GM11168 (cell line): ENCODE measurements around the gene ZNF268.

Source experiments
- in situ Hi-C: fragments of 300-500 bp; cut with MboI; formaldehyde crosslinking; loops from one replicate; pipeline ENCODE4 v1.12.0; 2022; ENCODE audit warnings: low sequenced_read_pairs; ENCODE audit not compliant: unreplicated experiment

ZNF268 gene

DNA sequence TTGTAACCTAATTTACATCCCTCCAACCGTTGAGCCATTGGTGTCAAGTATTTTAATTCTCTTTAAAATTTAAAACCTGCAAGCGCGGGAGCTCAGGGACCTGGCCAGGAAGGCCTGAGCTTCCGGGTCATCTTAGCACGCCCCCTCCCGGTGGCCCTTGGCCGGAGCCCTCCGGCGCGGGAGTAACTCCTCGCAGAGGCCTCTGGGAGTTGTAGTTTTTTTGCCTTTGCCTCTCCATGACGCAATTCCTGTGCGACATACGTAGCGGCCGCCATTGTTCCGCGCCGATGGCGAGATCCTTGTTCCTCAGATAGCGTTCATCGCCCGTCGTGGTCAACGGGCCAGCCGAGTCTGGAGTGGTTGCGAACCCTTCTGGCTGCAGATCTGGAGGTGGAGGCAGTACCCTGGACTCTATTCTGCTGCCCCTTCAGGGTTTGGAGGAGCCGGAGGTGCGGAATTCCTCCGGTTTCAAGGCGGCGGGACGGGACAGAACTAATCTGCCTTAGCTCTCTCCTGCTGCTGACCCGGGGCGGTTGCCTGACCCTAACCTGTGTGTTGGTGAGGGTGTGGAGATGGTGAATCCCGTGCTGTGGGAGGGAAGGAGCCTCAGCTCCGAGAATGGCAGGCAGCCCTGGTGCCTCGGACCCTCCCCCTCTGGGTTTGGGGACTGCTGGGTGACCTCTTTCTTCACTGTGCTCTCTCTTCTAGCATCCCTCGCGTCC lies at the start of gene ZNF268:
ZNF268 (plus strand) TSS at position 258 of the 722 bp plus-strand sequence. CDS start 503 bp downstream, outside the sequence.
- in situ Hi-C loops = no loop called here

DNA sequence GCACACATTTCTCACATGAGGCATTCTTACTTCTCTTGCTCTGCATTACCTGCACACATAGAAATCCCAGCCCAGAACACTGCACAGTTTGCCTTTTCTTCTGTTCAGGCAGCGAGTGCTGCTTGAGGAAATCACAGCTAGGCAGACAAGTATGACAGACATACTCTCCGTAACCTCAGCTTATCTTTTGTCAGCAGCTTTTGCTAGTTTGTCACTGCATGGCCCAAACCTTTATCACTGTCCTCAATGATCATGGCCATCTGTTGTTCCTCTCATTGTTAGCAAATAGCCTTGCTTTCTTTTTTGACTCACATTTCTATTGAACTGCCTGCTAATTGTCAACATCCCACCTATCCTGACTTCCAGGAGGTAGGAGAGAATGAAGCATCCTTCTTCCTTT lies 45.5 kb upstream of the ZNF268 start:
- in situ Hi-C loops = no loop called here

DNA sequence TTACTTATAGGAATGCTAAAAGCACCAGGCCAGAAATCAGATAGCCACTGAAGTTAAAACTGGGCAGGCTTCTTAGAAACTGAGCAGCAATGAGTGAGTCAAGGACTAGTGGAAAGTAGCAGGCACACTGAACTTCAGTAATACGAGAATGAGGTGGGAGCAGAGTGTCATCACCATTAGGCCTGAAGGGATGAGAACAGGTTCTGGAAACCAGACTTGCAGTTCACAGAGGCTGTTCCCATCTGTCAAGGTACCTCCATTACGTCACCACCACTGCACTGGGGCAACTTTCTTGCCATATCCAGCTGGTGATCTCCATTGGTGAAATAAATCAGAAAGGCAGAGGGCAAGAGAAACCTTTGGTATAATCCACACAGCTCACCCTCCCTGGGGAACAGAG lies 35.3 kb upstream of the ZNF268 start:
- in situ Hi-C loops = no loop called here

DNA sequence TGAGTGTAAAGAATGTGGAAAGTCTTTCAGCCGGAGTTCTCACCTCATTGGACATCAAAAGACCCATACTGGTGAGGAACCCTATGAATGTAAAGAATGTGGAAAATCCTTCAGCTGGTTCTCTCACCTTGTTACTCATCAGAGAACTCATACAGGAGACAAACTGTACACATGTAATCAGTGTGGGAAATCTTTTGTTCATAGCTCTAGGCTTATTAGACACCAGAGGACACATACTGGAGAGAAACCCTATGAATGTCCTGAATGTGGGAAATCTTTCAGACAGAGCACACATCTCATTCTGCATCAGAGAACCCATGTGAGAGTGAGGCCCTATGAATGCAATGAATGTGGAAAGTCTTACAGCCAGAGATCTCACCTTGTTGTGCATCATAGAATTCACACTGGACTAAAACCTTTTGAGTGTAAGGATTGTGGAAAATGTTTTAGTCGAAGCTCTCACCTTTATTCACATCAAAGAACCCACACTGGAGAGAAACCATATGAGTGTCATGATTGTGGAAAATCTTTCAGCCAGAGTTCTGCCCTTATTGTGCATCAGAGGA lies 25.1 kb upstream of the ZNF268 start:
- in situ Hi-C loops = no loop called here

DNA sequence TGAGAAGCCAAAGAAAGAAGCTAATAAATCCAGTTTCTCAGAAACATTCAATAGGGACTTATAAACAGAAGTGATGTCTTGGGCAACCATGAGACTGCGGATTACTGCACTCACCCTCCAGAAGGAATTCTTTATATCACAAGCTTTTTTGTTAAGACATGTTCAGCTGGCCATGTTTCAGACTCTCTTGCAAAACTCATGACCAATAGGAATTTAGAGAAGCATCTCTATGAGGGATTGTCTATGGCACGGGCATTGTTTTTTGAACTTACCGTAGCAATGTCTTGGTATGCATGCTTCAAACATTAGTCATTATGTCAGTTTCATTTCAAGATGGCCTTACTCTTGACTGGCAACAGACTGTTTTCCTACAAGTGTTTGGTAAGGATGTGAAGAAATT lies 15.5 kb upstream of the ZNF268 start:
- in situ Hi-C loops = no loop called here

DNA sequence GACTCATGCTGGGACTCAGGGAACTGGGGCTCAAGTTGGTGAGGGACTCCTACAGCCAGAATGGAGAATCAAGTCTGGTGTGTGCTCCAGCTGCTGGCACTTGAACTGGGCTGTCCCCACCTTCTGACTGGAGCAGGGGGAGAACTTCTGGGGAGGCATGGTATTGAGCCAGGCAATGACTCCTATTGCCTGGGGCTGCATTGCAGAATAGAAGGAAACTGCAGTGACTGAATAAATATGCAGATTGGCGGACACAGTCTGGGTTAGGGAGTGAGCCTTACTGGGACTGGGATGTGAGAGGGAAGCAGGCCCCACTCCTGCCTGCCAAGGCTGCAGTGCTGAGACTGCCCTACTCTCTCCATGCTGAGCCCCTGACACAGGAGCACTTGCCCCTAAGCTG lies 8.8 kb upstream of the ZNF268 start:
- in situ Hi-C loops = no loop called here

DNA sequence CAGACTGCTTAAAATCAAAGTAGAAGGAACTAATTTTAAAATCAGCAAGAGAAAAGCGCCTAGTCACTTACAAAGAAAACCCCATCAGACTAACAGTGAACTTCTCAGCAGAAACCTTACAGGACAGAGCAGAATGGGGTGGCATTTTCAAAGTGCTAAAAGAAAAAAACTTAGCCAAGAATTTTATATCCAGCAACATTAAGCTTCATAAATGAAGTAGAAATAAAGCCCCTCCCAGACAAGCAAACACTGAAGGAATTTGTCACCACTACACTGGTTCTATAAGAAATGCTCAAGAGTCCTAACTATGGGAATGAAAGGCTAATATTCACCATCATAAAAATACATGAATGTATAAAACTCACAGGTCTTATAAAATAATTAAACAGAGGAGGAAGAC lies 6.4 kb upstream of the ZNF268 start:
- in situ Hi-C loops = no loop called here

DNA sequence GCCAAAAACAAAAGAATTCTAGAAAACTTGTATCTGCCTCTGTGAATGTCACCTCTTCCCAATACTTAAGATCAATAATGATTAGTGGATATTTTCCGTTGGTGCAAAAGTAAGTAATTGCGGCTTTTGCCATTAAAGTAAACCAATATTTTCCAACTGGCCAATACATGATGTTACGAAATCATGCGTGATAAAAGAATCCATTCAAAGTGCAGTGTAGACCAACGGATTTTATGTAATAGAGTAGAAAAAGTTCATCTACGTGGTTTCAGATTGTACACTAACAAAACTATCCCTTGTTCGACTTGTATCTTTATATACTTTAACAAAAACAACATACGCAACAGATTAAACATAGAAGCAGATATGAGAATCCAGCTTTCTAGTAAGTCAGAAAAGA lies 626 bp upstream of the ZNF268 start:
- in situ Hi-C loops = no loop called here

DNA sequence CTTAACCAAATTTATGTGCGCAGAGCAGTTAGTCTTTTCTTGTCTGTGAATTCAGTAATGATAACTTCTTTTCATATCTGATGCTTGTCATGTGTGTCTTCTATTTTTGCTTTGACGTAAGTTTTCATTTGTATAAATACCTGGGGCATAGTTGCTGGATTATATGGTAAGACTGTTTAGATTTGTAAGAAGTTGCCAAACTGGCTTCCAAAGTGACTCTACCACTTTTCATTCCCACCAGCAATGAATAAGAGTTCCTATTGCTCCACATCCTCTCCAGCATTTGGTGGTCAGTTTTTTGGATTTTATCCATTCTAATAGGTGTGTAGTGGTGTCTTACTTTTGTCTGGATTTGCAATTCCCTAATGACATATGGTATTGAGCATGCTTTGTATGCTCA lies 8.9 kb downstream of the ZNF268 start:
- in situ Hi-C loops = no loop called here

DNA sequence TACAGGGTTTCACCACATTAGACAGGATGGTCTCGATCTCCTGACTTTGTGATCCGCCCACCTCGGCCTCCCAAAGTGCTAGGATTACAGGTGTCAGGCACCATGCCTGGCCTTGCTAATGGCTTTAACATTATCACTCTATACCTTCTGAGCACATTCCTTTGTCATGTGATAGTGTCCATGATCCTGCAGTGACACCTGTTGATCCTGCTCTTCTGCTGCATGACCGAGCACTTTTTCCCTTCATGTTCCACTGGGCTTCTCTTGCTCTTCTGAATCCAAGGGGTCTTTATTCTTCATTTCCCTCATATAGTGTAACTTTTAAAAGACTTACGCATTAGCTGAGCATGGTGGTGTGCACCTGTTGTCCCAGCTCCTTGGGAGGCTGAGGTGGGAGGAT lies 11.6 kb downstream of the ZNF268 start:
- in situ Hi-C loops = no loop called here

DNA sequence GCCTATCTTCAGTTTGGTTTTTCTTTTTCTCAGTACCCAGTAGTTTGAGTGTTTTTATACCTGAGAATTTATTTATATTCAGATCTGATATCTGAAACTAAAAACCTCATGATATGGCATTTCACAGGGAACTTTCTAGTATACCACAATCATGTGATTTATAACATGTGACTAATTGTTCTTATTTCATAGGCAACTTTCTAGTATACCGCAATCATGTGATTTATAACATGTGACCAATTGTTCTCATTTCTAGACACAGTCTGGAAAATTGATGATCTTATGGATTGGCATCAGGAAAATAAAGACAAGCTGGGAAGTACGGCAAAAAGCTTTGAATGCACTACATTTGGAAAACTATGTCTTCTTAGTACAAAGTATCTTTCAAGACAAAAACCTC lies 20.6 kb downstream of the ZNF268 start:
- in situ Hi-C loops = no loop called here

DNA sequence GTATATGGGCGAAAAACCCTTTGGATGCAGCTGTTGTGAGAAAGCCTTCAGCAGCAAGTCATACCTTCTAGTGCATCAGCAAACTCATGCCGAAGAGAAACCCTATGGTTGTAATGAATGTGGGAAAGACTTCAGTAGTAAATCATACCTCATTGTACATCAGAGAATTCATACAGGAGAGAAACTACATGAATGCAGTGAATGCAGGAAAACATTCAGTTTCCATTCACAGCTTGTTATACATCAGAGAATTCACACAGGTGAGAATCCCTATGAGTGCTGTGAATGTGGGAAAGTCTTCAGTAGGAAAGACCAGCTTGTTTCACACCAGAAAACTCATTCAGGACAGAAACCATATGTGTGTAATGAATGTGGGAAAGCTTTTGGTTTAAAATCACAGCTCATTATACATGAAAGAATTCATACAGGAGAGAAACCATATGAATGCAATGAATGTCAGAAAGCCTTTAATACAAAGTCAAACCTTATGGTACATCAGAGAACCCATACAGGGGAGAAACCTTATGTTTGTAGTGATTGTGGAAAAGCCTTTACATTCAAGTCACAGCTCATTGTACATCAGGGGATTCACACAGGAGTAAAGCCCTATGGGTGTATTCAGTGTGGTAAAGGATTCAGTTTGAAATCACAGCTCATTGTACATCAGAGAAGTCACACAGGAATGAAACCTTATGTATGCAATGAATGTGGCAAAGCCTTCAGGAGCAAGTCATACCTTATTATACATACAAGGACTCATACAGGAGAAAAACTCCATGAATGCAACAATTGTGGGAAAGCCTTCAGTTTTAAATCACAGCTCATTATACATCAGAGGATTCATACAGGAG lies 21.4 kb downstream of the ZNF268 start:
- in situ Hi-C loops = no loop called here

DNA sequence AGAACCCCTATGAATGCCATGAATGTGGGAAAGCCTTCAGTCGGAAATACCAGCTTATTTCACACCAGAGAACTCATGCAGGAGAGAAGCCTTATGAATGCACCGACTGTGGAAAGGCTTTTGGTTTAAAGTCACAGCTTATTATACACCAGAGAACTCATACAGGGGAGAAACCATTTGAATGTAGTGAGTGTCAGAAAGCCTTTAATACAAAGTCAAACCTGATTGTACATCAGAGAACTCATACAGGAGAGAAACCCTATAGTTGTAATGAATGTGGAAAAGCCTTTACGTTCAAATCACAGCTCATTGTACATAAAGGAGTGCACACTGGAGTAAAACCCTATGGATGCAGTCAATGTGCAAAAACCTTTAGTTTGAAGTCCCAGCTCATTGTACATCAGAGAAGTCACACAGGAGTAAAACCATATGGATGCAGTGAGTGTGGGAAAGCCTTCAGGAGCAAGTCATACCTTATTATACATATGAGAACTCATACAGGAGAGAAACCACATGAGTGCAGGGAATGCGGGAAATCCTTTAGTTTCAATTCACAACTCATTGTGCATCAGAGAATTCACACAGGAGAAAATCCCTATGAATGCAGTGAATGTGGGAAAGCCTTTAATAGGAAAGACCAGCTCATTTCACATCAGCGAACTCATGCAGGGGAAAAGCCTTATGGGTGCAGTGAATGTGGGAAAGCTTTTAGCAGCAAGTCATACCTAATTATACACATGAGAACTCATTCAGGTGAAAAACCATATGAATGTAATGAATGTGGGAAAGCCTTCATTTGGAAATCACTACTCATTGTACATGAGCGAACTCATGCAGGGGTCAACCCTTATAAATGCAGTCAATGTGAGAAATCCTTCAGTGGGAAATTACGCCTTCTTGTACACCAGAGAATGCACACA lies 22.3 kb downstream of the ZNF268 start:
- in situ Hi-C loops = no loop called here

DNA sequence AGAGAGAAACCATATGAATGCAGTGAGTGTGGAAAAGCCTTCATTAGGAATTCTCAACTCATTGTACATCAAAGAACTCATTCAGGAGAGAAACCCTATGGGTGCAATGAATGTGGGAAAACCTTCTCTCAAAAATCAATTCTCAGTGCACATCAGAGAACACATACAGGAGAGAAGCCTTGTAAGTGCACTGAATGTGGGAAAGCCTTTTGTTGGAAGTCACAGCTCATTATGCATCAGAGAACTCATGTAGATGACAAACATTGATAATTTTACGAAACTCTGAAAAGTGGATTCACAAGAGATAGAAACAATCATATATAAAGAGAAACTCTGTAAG lies 22.9 kb downstream of the ZNF268 start:
- in situ Hi-C loops = no loop called here

DNA sequence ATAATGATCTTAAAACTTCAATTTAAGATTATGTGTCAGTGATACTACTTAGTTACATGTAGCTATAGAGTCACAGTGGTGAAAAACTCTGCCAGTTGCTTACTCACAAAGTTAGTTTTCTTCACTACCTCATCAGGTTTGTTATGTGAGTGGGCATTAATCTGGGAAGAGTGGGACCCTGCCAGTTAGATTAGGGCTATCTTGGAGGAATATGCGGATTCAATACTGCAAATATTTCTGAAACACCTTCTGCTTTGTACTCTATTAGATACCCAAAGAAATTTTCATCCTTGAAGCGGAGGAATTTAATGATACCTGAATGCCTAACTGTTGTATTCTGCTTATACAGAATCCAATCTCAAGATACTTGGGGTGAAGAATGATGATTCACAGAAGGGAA lies 25.1 kb downstream of the ZNF268 start:
- in situ Hi-C loops = no loop called here

DNA sequence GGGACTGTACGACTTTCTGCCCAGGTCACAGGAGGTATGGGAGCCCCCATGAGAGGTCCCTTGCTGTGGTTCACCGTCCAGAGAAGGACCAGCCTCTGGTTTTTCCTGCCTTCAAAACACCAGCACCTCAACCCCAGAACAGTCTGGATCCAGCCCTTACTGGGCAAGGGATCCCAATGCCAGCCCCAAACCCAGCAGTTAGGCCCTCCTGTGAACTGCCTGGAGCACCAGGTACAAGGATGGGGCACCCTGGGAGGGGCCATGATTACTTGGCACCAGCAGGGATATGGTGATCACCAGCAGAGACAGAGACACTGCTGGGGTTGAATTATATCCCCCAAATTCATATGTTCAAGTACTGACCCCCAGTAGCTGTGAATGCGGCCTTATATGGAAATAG lies 34.4 kb downstream of the ZNF268 start:
- in situ Hi-C loops = no loop called here

DNA sequence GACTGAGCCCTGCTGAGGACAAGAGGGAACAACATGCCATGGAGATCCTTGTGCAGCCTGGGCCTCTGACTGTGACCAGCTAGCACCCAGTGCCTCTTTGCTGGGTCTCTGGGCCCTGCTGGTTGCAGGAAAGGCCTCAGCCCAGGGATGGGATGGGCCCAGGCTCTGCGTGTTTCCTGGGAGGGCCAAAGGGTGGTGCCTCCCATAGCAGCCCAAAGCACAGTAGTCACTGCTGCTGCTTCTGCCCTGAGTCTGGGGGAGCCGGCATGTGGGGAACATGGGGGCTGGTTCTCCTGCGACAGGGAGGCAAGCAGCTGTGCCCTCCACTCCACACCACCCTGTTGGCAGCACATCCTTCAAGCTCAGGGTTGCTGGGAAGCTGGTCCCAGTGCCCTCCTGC lies 35.9 kb downstream of the ZNF268 start:
- in situ Hi-C loops = no loop called here

DNA sequence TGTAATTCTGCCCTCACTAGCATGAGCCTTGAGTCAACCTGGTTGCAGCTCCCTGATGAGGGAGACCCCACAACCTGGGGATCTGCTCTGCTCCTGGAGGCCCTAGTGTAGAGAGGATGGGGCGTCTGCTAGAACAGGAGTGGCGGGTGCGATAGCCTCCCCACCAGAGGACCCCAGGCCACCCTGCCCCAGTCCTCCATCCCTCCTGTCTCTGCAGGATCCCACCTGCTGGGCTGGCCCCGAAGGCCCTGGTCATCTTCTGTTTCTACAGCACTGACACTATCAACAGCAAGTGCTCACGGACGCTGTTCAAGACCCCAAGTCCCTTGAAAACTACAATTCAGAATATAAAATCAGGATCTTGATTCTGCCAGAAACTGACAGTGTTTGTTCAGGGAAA lies 39.2 kb downstream of the ZNF268 start:
- in situ Hi-C loops = no loop called here

DNA sequence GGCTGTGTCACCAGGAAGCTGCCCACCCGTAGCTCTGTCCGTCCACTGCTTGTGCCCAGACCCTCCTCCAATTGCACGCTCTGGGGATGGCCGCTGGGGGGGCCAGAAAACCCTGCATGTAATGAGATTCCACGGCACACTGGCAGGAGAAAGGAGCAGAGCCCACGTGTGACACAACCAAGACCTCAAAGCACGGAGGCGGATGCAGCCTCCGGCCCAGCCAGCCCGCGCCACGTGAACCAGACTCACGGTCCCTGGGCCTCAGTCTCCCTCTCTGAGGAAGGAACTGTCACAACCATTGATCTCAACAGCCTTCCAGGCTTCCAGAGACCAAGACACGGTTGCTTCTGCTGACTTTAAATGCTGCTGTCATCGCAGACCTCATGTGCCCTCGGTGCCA lies 39.9 kb downstream of the ZNF268 start:
- in situ Hi-C loops = no loop called here

DNA sequence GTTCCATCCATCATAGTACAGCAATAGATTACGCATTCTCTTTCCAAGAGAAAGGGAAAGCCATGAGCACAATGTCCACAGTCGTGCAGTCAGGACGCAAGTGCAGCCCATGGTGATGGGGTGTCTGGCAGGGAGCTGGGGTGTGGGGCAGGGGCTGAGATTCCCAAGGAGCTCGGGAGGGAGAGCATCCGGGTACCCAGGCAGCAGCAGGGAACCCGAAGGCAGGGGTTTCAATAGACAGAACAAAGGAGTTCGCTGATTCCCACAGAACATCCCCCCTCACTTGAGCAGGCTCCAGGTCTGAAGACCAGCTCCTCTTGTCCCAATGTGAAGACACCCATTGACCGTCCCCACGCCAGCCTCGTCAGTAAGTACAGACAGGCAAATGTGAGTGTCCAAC lies 40.9 kb downstream of the ZNF268 start:
- in situ Hi-C loops = no loop called here

DNA sequence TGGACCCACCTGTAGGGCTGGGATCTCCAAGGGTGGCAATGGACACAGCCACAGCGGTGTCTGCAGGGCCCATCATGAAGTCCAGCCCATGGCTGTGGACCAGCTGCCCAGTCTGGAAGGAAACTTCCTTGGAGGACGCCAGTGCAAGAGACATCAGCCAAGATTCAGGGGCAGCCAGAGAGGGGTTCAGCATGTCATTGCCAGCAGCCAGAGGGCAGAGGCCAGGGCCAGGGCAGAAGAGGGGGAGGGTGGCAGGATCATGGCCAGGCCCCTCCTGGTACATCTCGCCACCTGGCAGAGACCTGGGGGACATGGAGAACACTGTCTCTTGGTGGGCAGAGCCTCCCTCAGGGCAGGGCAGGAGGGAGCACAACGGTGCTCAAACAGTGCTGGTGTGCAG lies 44.2 kb downstream of the ZNF268 start:
- in situ Hi-C loops = no loop called here
